Lower lobe of right lung (tissue), 2 donors: ENCODE results near the gene ARID5A. TPM values are rescaled to one million over a fixed set of nuclear protein-coding genes. Genes with fewer than 3 reads are reported as not detected.

Experiments used
- ATAC-seq, 2 donors: fragments of 200-7000 bp; cut with Tn5 transposase; one replicate each; pipeline ENCODE4 v1.9.1; 2020 to 2022; ENCODE audit warnings: mild to moderate bottlenecking in 2 of 2, moderate library complexity in 2 of 2
- DNase-seq: peaks from one replicate; pipeline ENCODE4 v3.0.0-alpha.2; 2020
- H3K27ac ChIP-seq: fragments of 200-600 bp; one replicate; pipeline ENCODE4 v1.8.0; 2022
- H3K27me3 ChIP-seq: fragments of 200-600 bp; one replicate; pipeline ENCODE4 v1.8.0; 2022; ENCODE audit warnings: low read depth
- H3K36me3 ChIP-seq: fragments of 200-600 bp; one replicate; pipeline ENCODE4 v1.8.0; 2022; ENCODE audit warnings: mild to moderate bottlenecking
- H3K4me1 ChIP-seq: fragments of 200-600 bp; one replicate; pipeline ENCODE4 v1.8.0; 2022
- H3K4me3 ChIP-seq: fragments of 200-600 bp; one replicate; pipeline ENCODE4 v1.8.0; 2022; ENCODE audit warnings: mild to moderate bottlenecking
- H3K9me3 ChIP-seq: fragments of 200-600 bp; one replicate; pipeline ENCODE4 v1.8.0; 2022
- CTCF ChIP-seq: fragments of 200-600 bp; IDR thresholded peaks from one replicate; pipeline ENCODE4 v1.8.0; 2022; ENCODE audit warnings: antibody characterized with exemption, mild to moderate bottlenecking
- intact Hi-C: fragments of 100-400 bp; cut with DNase I; formaldehyde crosslinking; loops from one replicate; pipeline ENCODE4 v1.11.0; 2022
- total RNA-seq: library from RNA; stranded (reverse); fragmentation: NEBNext Ultra II Directional; extraction: Animal tissue kit (Norgen Biotek cat#: 25700); gene quantifications from one replicate; pipeline ENCODE4 v1.2.1, GENCODE V29; 2021
- donor health status: DM: no; HTN: yes; CAD: no; lungs with severe emphysema.

Gene ARID5A
- total RNA-seq, 1 donor from 2014 or later = 27.7 TPM

- H3K9me3 ChIP-seq = no peaks in the 10 kb centered on the region
- no peak for TF ChIP-seq CTCF
- no peaks in the 10 kb centered on the region for H3K36me3 ChIP-seq
- DNase-seq (no peak), ATAC-seq (no peak)
- intact Hi-C loops = no loop called here
- no peak within 1 kb of the TSS for H3K4me3 ChIP-seq
- peaks cover 50% of the 10 kb centered on the region for H3K4me1 ChIP-seq
- H3K27ac ChIP-seq = no peak within 1 kb of the TSS
- peaks cover 15% of the 10 kb centered on the region for H3K27me3 ChIP-seq
Measured at GRCh38 chr2:96505231-96505889, 31.2 kb upstream of the ARID5A start, which contains the start of gene NEURL3. NEURL3 (minus strand) TSS chr2:96505357; CDS start chr2:96505286, 71 bp downstream.

- H3K4me1 ChIP-seq = peaks cover 48% of the 10 kb centered on the region
- no peaks in the 10 kb centered on the region for H3K36me3 ChIP-seq
- no peak overlapping the region for H3K4me3 ChIP-seq
- H3K9me3 ChIP-seq = no peaks in the 10 kb centered on the region
- DNase-seq (no peak), ATAC-seq (no peak)
- no peak for TF ChIP-seq CTCF
- peaks cover 9% of the 10 kb centered on the region for H3K27me3 ChIP-seq
- H3K27ac ChIP-seq = no peak overlapping the region
- intact Hi-C loops = no loop called here
Measured at GRCh38 chr2:96506016-96506906, 30.3 kb upstream of the ARID5A start.

GRCh38 chr2:96506907-96507240 is 29.7 kb upstream of the ARID5A start:
- ATAC-seq (no peak), DNase-seq (no peak)
- no peak overlapping the region for H3K4me3 ChIP-seq
- TF ChIP-seq CTCF = no peak
- H3K27me3 ChIP-seq = peaks cover 6% of the 10 kb centered on the region
- peaks cover 42% of the 10 kb centered on the region for H3K4me1 ChIP-seq
- intact Hi-C loops = no loop called here
- no peaks in the 10 kb centered on the region for H3K9me3 ChIP-seq
- H3K27ac ChIP-seq = no peak overlapping the region
- no peaks in the 10 kb centered on the region for H3K36me3 ChIP-seq

GRCh38 chr2:96507957-96508520 is 28.5 kb upstream of the ARID5A start:
- H3K36me3 ChIP-seq = no peaks in the 10 kb centered on the region
- ATAC-seq (peak; percentile 86 to 92), DNase-seq (peak; percentile 87)
- intact Hi-C loops = no loop called here
- H3K4me1 ChIP-seq = peaks cover 32% of the 10 kb centered on the region
- H3K9me3 ChIP-seq = no peaks in the 10 kb centered on the region
- no peak overlapping the region for H3K27ac ChIP-seq
- TF ChIP-seq CTCF = peak; percentile 100
- H3K4me3 ChIP-seq = peak overlapping the region; percentile 50
- H3K27me3 ChIP-seq = peaks cover 1% of the 10 kb centered on the region

- ATAC-seq = no peak
- H3K27ac ChIP-seq = no peak overlapping the region
- H3K4me3 ChIP-seq = peak overlapping the region; percentile 50
- no peaks in the 10 kb centered on the region for H3K36me3 ChIP-seq
- no peaks in the 10 kb centered on the region for H3K27me3 ChIP-seq
- no peak for DNase-seq
- no peaks in the 10 kb centered on the region for H3K9me3 ChIP-seq
- peaks cover 30% of the 10 kb centered on the region for H3K4me1 ChIP-seq
- no peak for TF ChIP-seq CTCF
- intact Hi-C loops = no loop called here
Measured at GRCh38 chr2:96508521-96509113, 27.9 kb upstream of the ARID5A start.
